HG02970 (cell line): ENCODE measurements around the gene RETREG1.
"Not testable (repeated sequence)": the region's sequence is repeated elsewhere in the genome, so short reads cannot be mapped to it uniquely, and the experiment has no call there.

Experiments
- ATAC-seq: cut with Tn5 transposase; IDR thresholded peaks from one replicate; pipeline ENCODE4 v1.9.1; 2021; ENCODE audit warnings: mild to moderate bottlenecking, moderate library complexity, moderate number of reproducible peaks; ENCODE audit not compliant: unreplicated experiment, low FRiP score

RETREG1 gene

GRCh38 chr5:16558984-16559629, 57.7 kb downstream of the RETREG1 start:
- ATAC-seq: no peak

- no peak for ATAC-seq
Observed at GRCh38 chr5:16557477-16557876, 59.3 kb downstream of the RETREG1 start.

GRCh38 chr5:16554110-16554509, 62.7 kb downstream of the RETREG1 start:
- ATAC-seq: no peak

DNA sequence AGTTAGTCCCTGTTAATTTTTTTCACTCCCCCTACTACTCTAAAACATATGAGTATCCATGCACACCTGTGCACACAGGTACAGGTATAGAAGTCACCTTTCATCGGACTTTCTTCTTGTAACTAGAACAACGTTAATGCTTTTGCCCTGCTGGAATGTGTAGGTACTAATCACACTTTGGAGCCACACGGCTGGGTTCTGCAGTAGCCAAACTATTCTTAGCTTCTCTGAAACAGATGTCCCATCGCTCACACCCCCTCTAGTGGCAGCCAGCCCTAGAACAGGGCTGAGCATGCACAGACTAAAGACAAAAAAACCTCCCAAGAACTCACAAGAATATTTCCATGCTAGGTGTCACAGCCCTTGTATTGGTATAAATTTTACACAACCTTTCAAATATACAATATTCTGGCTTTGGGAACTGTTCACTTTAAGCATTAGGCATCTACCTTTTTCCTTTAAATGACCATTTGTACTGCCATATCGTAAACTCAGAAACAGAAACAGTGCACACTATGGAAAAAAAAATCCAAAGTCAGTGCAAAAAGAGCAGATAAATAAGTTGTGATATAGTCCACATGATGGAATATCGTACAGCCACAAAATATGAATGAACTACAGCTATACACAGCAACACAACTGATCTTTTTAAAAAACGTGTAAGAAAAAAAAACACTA, 64.0 kb downstream of the RETREG1 start:
- ATAC-seq: peak; percentile 75

DNA sequence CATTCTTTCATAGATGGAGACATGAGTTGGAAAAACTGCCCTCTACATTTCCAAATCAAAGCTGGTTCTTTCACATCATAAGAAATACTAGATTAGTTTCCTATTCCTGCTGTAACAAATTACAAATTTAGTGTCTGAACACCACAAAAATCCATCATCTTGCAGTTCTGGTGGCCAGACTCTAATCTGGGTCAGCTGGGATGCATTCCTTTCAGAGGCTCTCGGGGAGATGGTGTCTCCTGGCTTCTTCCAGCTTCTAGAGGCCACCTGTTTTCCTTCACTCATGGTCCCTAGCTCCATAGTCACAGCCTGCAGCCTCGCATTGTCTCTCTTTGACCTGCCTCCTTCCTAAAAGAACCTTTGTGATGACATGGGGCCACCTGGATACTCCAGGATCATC, 65.2 kb downstream of the RETREG1 start:
- ATAC-seq: no peak

DNA sequence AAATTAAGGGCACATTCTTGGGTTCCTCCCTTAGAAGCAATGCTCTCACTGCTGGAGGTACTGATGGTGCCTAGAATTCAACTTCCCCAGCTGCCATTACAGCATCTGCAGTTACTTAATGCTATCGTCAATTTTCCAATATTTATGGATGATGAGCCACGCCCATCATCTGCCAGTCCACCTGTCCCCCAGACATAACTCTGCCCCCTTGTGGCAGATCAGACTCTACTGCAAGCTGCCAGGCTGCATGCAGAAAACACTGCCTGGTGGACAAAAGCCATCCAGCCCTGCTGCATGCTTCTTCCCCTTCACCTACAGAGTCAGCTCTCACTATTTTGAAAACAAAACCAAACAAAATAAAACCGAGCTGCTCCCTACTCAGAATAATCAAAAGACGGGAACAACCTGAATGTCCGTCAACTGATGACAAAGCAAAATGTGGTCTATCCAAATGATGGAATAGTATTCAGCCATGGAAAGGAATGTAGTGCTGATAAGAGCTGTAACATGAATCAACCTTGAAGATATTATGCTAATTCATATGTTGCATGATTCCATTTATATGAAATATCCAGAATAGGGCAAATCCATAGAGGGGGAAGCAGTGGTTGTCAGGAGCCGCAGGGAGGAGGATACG, 66.4 kb downstream of the RETREG1 start:
- ATAC-seq: no peak

- no peak for ATAC-seq
Observed at GRCh38 chr5:16549491-16550206, 67.1 kb downstream of the RETREG1 start.

- ATAC-seq: no peak
Observed at GRCh38 chr5:16548812-16549211, 68.0 kb downstream of the RETREG1 start.

GRCh38 chr5:16548115-16548514, 68.7 kb downstream of the RETREG1 start:
- no peak for ATAC-seq

GRCh38 chr5:16547200-16547842, 69.5 kb downstream of the RETREG1 start:
- no peak for ATAC-seq

- no peak for ATAC-seq
Observed at GRCh38 chr5:16546732-16547131, 70.1 kb downstream of the RETREG1 start.

DNA sequence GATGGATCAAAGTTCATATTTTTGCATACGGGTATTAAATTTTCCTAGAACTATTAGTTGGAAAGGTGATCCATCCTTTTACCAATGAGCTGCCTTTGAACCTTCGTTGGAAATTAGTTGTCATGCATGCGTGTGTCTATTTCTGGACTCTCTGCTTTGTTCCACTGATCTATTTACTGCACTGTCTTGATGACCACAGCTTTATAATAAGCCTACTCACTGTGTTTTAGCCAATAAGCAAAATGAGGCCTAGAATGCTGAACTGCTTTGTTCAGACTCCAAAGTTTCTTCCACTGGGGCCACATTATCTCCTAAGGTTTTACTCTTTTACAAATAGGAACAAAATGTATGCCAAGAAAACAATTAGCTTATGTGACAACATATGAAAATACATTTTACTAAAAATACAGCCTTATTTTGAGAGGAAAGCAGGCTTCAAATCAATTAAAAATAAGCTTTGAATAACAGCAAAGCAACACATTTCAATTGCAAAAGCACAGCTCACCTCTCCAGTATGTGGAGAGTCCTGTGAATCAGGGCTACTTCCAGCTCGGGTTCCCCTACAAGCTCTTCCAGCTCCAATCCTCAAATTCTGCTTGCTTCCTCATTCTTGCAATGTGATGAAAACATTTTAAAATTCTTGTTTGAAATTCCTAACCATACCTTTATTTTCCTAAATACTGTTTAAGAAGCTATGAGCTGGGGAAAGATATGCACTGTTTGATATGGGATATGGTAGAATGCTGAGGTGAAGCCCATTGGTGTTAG, 72.0 kb downstream of the RETREG1 start:
- no peak for ATAC-seq

GRCh38 chr5:16543206-16543605, 73.6 kb downstream of the RETREG1 start:
- not testable (repeated sequence) for ATAC-seq

- ATAC-seq: no peak
Observed at GRCh38 chr5:16542236-16542635, 74.6 kb downstream of the RETREG1 start.

GRCh38 chr5:16541592-16541991, 75.2 kb downstream of the RETREG1 start:
- not testable (repeated sequence) for ATAC-seq

GRCh38 chr5:16540421-16540820, 76.4 kb downstream of the RETREG1 start:
- ATAC-seq: no peak

- no peak for ATAC-seq
Observed at GRCh38 chr5:16539169-16539666, 77.6 kb downstream of the RETREG1 start.

DNA sequence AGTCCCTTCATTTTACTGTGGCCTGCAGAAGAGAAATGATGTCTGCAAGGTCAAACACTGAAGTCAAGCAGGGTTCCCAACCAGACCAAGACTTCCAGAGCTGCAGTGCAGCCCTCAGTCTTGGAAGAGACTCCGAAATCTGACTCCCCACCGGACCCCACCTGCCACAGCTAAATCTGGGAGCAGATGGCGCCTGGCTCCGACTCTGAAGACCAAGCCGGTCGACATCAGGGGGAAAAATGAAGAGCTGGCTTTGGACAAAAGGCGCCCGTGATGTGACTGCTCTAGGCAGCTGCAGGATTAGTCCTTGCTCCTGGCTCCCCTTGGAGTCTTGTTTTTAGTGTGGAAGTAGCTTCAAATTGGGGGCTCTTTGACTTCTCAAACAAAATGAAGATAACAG, 78.8 kb downstream of the RETREG1 start:
- ATAC-seq: no peak

GRCh38 chr5:16536818-16537217, 80.0 kb downstream of the RETREG1 start:
- no peak for ATAC-seq

GRCh38 chr5:16536246-16536645, 80.6 kb downstream of the RETREG1 start:
- no peak for ATAC-seq
